ENCODE results near the gene RAB30. TPM values are rescaled to one million over a fixed set of nuclear protein-coding genes. Genes with fewer than 3 reads are reported as not detected.

The RAB30 gene, protein sequence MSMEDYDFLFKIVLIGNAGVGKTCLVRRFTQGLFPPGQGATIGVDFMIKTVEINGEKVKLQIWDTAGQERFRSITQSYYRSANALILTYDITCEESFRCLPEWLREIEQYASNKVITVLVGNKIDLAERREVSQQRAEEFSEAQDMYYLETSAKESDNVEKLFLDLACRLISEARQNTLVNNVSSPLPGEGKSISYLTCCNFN
- 10 to 100 TPM; 12.3 to 13.1 TPM for total RNA-seq
- 11.4 TPM for polyA plus RNA-seq (ENCODE audit: insufficient read depth, low read depth, low replicate concordance)
- long read RNA-seq, donor 1, partial matches to known transcripts = 0 of 4 reads
- long read RNA-seq, donor 1, other reads (novel, unspliced or antisense) = 0 of 4 reads
- long read RNA-seq, donor 2, partial matches to known transcripts = 0 of 2 reads
- long read RNA-seq, donor 2, other reads (novel, unspliced or antisense) = 0 of 2 reads

DNA sequence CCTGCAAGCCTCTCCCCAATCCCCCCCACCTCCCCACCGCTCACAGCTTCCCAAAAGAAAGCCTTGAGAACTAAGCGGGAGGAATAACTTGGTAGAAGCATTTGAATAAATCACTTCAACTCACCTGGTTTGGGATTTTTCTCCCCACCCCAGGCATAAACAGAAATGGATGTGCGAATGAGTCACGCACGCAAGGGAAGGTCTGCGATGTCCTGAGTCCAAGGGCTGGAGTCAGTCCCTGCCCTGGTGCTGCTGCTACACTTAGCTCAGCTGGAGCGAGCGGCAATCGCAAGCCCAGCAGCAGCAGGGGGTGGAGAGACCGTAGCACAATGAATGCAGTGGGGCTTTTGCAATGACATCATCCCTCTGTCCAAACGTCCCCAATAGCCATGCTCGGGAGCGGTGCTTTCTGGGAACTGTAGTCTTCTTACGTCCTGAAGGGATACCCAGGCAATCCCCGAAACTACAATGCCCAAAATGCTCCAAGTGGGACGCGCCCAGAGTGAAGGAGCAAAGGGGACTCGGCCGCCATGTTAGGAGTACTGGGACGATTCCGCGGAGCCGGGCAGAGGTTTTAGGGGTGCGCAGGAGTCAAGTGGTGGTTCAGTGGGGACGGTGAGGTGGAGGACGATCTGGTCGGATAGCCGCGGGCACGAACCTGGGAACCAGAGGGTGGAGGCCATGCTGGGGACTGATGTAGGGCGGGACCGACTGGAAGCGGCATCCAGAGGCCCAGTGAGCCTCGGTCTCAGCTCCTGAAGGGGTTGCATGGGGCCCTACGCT is at the start of gene RAB30:
TSS of gene RAB30 (minus strand) at position 331 of the 783 bp plus-strand sequence. CDS start 74,581 bp downstream, outside the sequence.
- TF ChIP-seq POLR2A (IDR thresholded peaks at IDR 0.05) = peak; percentile 73
- TF ChIP-seq, protein P1, sequence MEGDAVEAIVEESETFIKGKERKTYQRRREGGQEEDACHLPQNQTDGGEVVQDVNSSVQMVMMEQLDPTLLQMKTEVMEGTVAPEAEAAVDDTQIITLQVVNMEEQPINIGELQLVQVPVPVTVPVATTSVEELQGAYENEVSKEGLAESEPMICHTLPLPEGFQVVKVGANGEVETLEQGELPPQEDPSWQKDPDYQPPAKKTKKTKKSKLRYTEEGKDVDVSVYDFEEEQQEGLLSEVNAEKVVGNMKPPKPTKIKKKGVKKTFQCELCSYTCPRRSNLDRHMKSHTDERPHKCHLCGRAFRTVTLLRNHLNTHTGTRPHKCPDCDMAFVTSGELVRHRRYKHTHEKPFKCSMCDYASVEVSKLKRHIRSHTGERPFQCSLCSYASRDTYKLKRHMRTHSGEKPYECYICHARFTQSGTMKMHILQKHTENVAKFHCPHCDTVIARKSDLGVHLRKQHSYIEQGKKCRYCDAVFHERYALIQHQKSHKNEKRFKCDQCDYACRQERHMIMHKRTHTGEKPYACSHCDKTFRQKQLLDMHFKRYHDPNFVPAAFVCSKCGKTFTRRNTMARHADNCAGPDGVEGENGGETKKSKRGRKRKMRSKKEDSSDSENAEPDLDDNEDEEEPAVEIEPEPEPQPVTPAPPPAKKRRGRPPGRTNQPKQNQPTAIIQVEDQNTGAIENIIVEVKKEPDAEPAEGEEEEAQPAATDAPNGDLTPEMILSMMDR (IDR thresholded peaks at IDR 0.05) = peak in 1 of 3 experiments; percentile 1
- Histone ChIP-seq H3K27me3 (no peaks in the 10 kb centered on the region), H3K9me3 (no peaks in the 10 kb centered on the region), H3K27ac (peak within 1 kb of the TSS; percentile 89 to 93), H3K4me3 (peak within 1 kb of the TSS; percentile 71 to 79), H3K4me1 (peaks cover 12% of the 10 kb centered on the region), H3K36me3 (ENCODE audit: low read depth, missing control alignments) (no peaks in the 10 kb centered on the region)
- peak; percentile 99 for DNase-seq
- intact Hi-C loops (cut with DNase I; ENCODE audit: low total_unique reads) = loop anchor here (5.0 to 10.0 kb wide), 2 partner anchors 86 to 167 kb away; partner anchors contain the start of genes DDIAS, PCF11 and PRCP
- 0% methylated on average over 31 to 35 of the region's 35 CpGs for WGBS, 2 donors

DNA sequence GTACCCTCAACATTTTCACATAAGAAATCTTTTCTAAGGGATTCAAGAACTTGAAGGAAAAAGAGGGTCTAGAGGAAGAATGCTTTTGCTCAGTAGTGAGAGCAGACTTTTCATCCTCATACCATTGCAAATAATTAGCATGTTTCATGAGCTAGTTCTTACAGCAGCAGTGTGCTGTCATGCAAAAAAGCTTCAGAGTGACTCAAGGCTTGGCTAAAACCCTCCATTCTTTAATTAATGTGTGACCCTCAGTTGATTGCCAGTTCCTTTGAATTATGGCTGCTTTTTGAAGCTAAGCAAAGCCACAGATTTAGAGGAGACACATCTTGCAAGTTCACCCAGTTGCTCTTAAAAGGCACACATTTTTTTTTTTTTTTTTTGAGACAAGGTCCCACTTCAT is 48.6 kb upstream of the RAB30 start:
- H3K27ac ChIP-seq = peak overlapping the region in 1 of 2 donors; percentile 47
- intact Hi-C loops (cut with DNase I; ENCODE audit: low total_unique reads) = no loop called here
- TF ChIP-seq, protein P1 (IDR thresholded peaks at IDR 0.05) = no peak
- no peak for TF ChIP-seq POLR2A (IDR thresholded peaks at IDR 0.05)

DNA sequence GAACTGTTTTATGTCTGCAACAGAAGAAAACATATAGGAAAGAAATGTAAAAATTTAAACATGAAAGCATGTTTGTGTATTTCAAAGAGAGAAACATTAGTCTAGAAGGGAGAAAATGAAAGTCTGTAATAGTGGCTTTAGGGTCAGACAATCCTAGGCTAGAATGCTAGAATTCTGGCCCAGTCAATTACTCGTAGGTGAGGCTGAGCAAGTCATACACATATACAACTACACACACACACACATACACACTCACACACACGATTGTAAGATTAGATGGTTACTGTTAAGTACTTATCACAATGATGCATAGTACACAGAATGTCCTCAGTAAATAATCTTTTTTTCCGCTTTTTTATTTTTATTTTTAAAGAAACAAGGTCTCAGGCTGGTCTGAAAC is 47.5 kb upstream of the RAB30 start:
- H3K9me3 ChIP-seq = no peaks in the 10 kb centered on the region
- DNase-seq = no peak
- TF ChIP-seq, protein P1 (IDR thresholded peaks at IDR 0.05) = no peak
- no peak for TF ChIP-seq POLR2A (IDR thresholded peaks at IDR 0.05)
- WGBS, 2 donors = 60 to 67% methylated on average over 3 of the region's 3 CpGs
- no peaks in the 10 kb centered on the region for H3K27me3 ChIP-seq
- H3K4me1 ChIP-seq = peaks cover 3% of the 10 kb centered on the region
- H3K4me3 ChIP-seq = no peak overlapping the region
- intact Hi-C loops (cut with DNase I; ENCODE audit: low total_unique reads) = no loop called here
- peak overlapping the region; percentile 47 to 60 for H3K27ac ChIP-seq
- H3K36me3 ChIP-seq (ENCODE audit: low read depth, missing control alignments) = no peaks in the 10 kb centered on the region

More for the DNA sequence above, 48.6 kb upstream of the RAB30 start:
- no peak overlapping the region for H3K4me3 ChIP-seq
- H3K4me1 ChIP-seq = peaks cover 3% of the 10 kb centered on the region
- H3K36me3 ChIP-seq (ENCODE audit: low read depth, missing control alignments) = no peaks in the 10 kb centered on the region
- H3K9me3 ChIP-seq = no peaks in the 10 kb centered on the region
- no peaks in the 10 kb centered on the region for H3K27me3 ChIP-seq
- DNase-seq = no peak

DNA sequence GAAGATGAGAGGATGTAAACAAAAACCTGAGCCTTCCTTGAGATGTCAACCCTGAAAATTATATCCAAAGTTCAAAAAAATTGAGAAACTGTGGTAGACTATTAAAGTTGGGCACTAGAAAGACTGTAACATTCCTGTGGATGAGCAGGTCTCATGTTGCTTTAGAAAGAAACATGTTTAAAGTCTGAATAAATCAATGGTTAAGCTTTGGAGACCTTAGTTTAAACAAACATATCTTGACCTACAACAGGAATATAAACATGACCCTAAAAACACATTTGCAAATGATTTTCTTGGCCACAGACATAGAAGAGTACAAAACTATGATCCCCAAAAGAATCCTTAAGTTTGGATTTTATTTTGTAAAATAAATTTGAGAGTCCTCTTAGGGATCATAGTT is 47.1 kb upstream of the RAB30 start:
- H3K4me1 ChIP-seq = peaks cover 3% of the 10 kb centered on the region
- no peaks in the 10 kb centered on the region for H3K27me3 ChIP-seq
- TF ChIP-seq, protein P1 (IDR thresholded peaks at IDR 0.05) = no peak
- no peak for TF ChIP-seq POLR2A (IDR thresholded peaks at IDR 0.05)
- H3K4me3 ChIP-seq = no peak overlapping the region
- DNase-seq = no peak
- H3K36me3 ChIP-seq (ENCODE audit: low read depth, missing control alignments) = no peaks in the 10 kb centered on the region
- intact Hi-C loops (cut with DNase I; ENCODE audit: low total_unique reads) = no loop called here
- H3K9me3 ChIP-seq = no peaks in the 10 kb centered on the region
- H3K27ac ChIP-seq = peak overlapping the region in 1 of 2 donors; percentile 47
